ENCODE data around the gene VWA3B.

DNA sequence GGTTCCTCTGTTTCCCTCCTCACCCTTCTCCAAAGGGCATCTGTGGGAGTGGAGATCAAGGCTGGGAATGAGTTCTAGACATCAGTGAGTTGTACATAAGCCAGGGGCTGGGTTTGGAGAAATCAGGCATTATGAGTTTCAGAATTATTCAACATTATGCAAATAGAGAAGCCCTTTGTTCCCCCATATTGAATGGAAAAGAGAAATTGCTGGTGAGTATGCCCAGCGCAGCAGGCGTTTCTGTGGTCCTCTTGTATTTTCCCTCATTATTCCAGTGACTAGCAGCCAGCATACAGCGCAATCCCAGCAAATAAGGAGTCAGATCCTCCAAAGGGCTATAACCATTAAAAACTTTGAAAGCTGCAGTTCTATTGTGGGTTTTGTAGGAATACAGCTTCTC, 94.4 kb downstream of the VWA3B start:
- no peak for TF ChIP-seq EZH2phosphoT487 (IDR thresholded peaks at IDR 0.05; ENCODE audit: insufficient read depth, low read depth)
- TF ChIP-seq EZH2 (IDR thresholded peaks at IDR 0.05; ENCODE audit: insufficient read depth, poor library complexity, severe bottlenecking), result no peak
